Naive thymus-derived CD4-positive, alpha-beta T cell (primary cell): ENCODE measurements around the gene PSD2. TPM values are rescaled to one million over a fixed set of nuclear protein-coding genes. Genes with fewer than 3 reads are reported as not detected.

Experiments
- ATAC-seq: fragments of 150-1000 bp; cut with Tn5 transposase; 2 replicates; pipeline ENCODE4 v1.10.0; 2021; ENCODE audit warnings: mild to moderate bottlenecking, moderate library complexity
- CTCF ChIA-PET: fragments of 350-600 bp; sonication (Branson Sonifier 250); formaldehyde crosslinking; loops from one replicate; lab custom pipeline; 2021; ENCODE audit warnings: antibody characterized with exemption; lab: Charles Lee
- POLR2A ChIA-PET: fragments of 350-600 bp; sonication (Branson Sonifier 250); formaldehyde crosslinking; loops from one replicate; lab custom pipeline; 2021; ENCODE audit warnings: antibody characterized with exemption, inconsistent platforms; lab: Charles Lee
- DNase-seq, 9 donors: peaks; one replicate each; pipeline versions ENCODE4 v3.0.0 to v3.0.0-alpha.2; 2020 to 2022; ENCODE audit warnings: mixed read lengths in 1 of 9
- H3K27ac ChIP-seq: one replicate; pipeline ENCODE4 v1.7.0; 2013; ENCODE audit warnings: mild to moderate bottlenecking, low read depth, low read length, moderate library complexity
- H3K27me3 ChIP-seq, 2 donors: one replicate each; pipeline ENCODE4 v1.7.0; 2013; ENCODE audit warnings: low read length in 2 of 2, mild to moderate bottlenecking in 2 of 2, moderate library complexity in 2 of 2; ENCODE audit not compliant: control insufficient read depth in 2 of 2, insufficient read depth in 2 of 2
- H3K36me3 ChIP-seq, 3 experiments: 1 replicate in 2 of 3; 2 replicates in 1 of 3; pipeline ENCODE4 v1.7.0; 2013; ENCODE audit warnings: low read length in 3 of 3, mild to moderate bottlenecking in 3 of 3, moderate library complexity in 1 of 3; ENCODE audit not compliant: insufficient read depth in 3 of 3, control insufficient read depth in 2 of 3
- H3K4me1 ChIP-seq, 2 donors: one replicate each; pipeline ENCODE4 v1.7.0; 2013; ENCODE audit warnings: low read length in 2 of 2, mild to moderate bottlenecking in 2 of 2, moderate library complexity in 1 of 2; ENCODE audit not compliant: control insufficient read depth in 2 of 2, insufficient read depth in 2 of 2
- H3K4me3 ChIP-seq: 2 replicates; pipeline ENCODE4 v1.7.0; 2013; ENCODE audit warnings: mild to moderate bottlenecking, low read length
- H3K9me3 ChIP-seq, 3 experiments: 1 replicate in 2 of 3; 2 replicates in 1 of 3; pipeline ENCODE4 v1.7.0; 2013; ENCODE audit warnings: low read length in 3 of 3; ENCODE audit not compliant: control insufficient read depth in 2 of 3
- H3K27ac Mint-ChIP-seq, 9 donors: one replicate each; pipeline ENCODE4 v1.8.0; 2020 to 2022; ENCODE audit warnings: mixed read lengths in 9 of 9, mild to moderate bottlenecking in 8 of 9, moderate library complexity in 5 of 9, inconsistent platforms in 2 of 9
- H3K27me3 Mint-ChIP-seq, 5 donors: one replicate each; pipeline ENCODE4 v1.8.0; 2021 to 2022; ENCODE audit warnings: mixed read lengths in 5 of 5, mild to moderate bottlenecking in 1 of 5
- H3K36me3 Mint-ChIP-seq, 5 donors: one replicate each; pipeline ENCODE4 v1.8.0; 2020 to 2022; ENCODE audit warnings: mixed read lengths in 5 of 5, mild to moderate bottlenecking in 3 of 5, inconsistent platforms in 1 of 5
- H3K4me1 Mint-ChIP-seq, 7 donors: one replicate each; pipeline ENCODE4 v1.8.0; 2020 to 2022; ENCODE audit warnings: mixed read lengths in 7 of 7, mild to moderate bottlenecking in 3 of 7, inconsistent platforms in 1 of 7
- H3K4me3 Mint-ChIP-seq, 10 donors: one replicate each; pipeline ENCODE4 v1.8.0; 2020 to 2022; ENCODE audit warnings: mild to moderate bottlenecking in 10 of 10, mixed read lengths in 10 of 10, moderate library complexity in 6 of 10, inconsistent platforms in 2 of 10
- H3K9me3 Mint-ChIP-seq, 11 donors: one replicate each; pipeline ENCODE4 v1.8.0; 2020 to 2022; ENCODE audit warnings: mixed read lengths in 11 of 11, mild to moderate bottlenecking in 4 of 11, inconsistent platforms in 1 of 11, moderate library complexity in 1 of 11
- intact Hi-C, 2 donors: fragments of 100-400 bp; cut with micrococcal nuclease; formaldehyde crosslinking; loops; one replicate each; pipeline ENCODE4 v1.15.1; 2023
- polyA plus RNA-seq, 2 donors: library from polyadenylated mRNA; unstranded; fragments of 300-500 nt; fragmentation: Illumina TruSeq; gene quantifications; one replicate each; pipeline ENCODE4 v1.2.3, GENCODE V29; 2021
- total RNA-seq, 6 experiments: library from RNA in 5 of 6; stranded (reverse) in 5 of 6; gene quantifications; 1 replicate in 5 of 6; 2 replicates in 1 of 6; pipeline ENCODE4 v1.2.3 and lab custom pipeline; 2021 to 2026

Gene PSD2
- total and polyA plus RNA-seq, 7 experiments from 2014 or later = 0.05 to 0.42 TPM; not detected in 5

- Mint-ChIP-seq H3K27me3 (peaks cover 2 to 34% (median 10%) of the 10 kb centered on the region in 5 donors), H3K27ac (peak overlapping the region in 1 of 9 donors; percentile 43), H3K4me1 (peaks cover 0 to 12% (median 5%) of the 10 kb centered on the region in 7 donors), H3K9me3 (no peaks in the 10 kb centered on the region), H3K4me3 (no peak overlapping the region), H3K36me3 (no peaks in the 10 kb centered on the region)
- ChIA-PET CTCF (interaction anchor here (0.6 to 3.8 kb wide), 4 partner anchors 15 to 814 kb away, joined by 3 to 51 read pairs (median 4); no protein-coding TSS in a partner anchor), POLR2A (no interaction called here)
- Histone ChIP-seq H3K36me3 (no peaks in the 10 kb centered on the region), H3K27ac (no peak overlapping the region), H3K27me3 (peaks cover 3 to 8% of the 10 kb centered on the region in 2 donors), H3K4me1 (peaks cover 4 to 8% of the 10 kb centered on the region in 2 donors), H3K4me3 (no peak overlapping the region), H3K9me3 (no peaks in the 10 kb centered on the region)
- DNase-seq (no peak), ATAC-seq (no peak)
- intact Hi-C loops = no loop called here
These were observed 26.7 kb upstream of the PSD2 start for GRCh38 chr5:139768807-139769465.

- no peaks in the 10 kb centered on the region for H3K36me3 Mint-ChIP-seq
- no peak overlapping the region for H3K4me3 Mint-ChIP-seq
- Histone ChIP-seq H3K9me3 (no peaks in the 10 kb centered on the region), H3K27me3 (peaks cover 3 to 8% of the 10 kb centered on the region in 2 donors), H3K4me3 (no peak overlapping the region), H3K4me1 (peaks cover 4% of the 10 kb centered on the region in 2 donors), H3K27ac (no peak overlapping the region), H3K36me3 (no peaks in the 10 kb centered on the region)
- no peak overlapping the region for H3K27ac Mint-ChIP-seq
- POLR2A ChIA-PET = no interaction called here
- H3K27me3 Mint-ChIP-seq = peaks cover 0 to 35% (median 9%) of the 10 kb centered on the region in 5 donors
- intact Hi-C loops = no loop called here
- ATAC-seq (no peak), DNase-seq (no peak)
- H3K9me3 Mint-ChIP-seq = no peaks in the 10 kb centered on the region
- H3K4me1 Mint-ChIP-seq = peaks cover 0 to 12% (median 7%) of the 10 kb centered on the region in 7 donors
- CTCF ChIA-PET = interaction anchor here (0.8 to 1.5 kb wide), 2 partner anchors 15 to 136 kb away, joined by 3 to 4 read pairs; no protein-coding TSS in a partner anchor
These were observed 26.1 kb upstream of the PSD2 start for GRCh38 chr5:139769477-139769876.

GRCh38 chr5:139770722-139771121 lies 24.9 kb upstream of the PSD2 start:
- H3K9me3 ChIP-seq = no peaks in the 10 kb centered on the region
- intact Hi-C loops = no loop called here

GRCh38 chr5:139772089-139772791 lies 23.4 kb upstream of the PSD2 start:
- no peaks in the 10 kb centered on the region for H3K27me3 ChIP-seq
- H3K4me1 Mint-ChIP-seq = peaks cover 0 to 9% (median 0%) of the 10 kb centered on the region in 7 donors
- intact Hi-C loops = no loop called here
- no peaks in the 10 kb centered on the region for H3K36me3 ChIP-seq
- no peaks in the 10 kb centered on the region for H3K4me1 ChIP-seq
- ATAC-seq (no peak), DNase-seq (no peak)
- no peak overlapping the region for H3K4me3 ChIP-seq
- H3K36me3 Mint-ChIP-seq = no peaks in the 10 kb centered on the region
- ChIA-PET POLR2A (no interaction called here), CTCF (interaction anchor here (0.7 to 0.8 kb wide), 2 partner anchors 12 to 144 kb away, joined by 3 read pairs; no protein-coding TSS in a partner anchor)
- H3K9me3 Mint-ChIP-seq = peaks cover 0 to 2% (median 0%) of the 10 kb centered on the region in 11 donors
- H3K27me3 Mint-ChIP-seq = peaks cover 0 to 30% (median 0%) of the 10 kb centered on the region in 5 donors
- no peak overlapping the region for H3K4me3 Mint-ChIP-seq
- no peak overlapping the region for H3K27ac ChIP-seq
- H3K27ac Mint-ChIP-seq = no peak overlapping the region
- no peaks in the 10 kb centered on the region for H3K9me3 ChIP-seq

More at GRCh38 chr5:139770722-139771121, 24.9 kb upstream of the PSD2 start:
- H3K4me3 Mint-ChIP-seq = no peak overlapping the region
- no peak overlapping the region for H3K27ac ChIP-seq
- H3K27ac Mint-ChIP-seq = no peak overlapping the region
- no peaks in the 10 kb centered on the region for H3K4me1 ChIP-seq
- peaks cover 0 to 2% (median 0%) of the 10 kb centered on the region in 11 donors for H3K9me3 Mint-ChIP-seq
- ChIA-PET CTCF (interaction anchor here (0.7 to 1.4 kb wide), 3 partner anchors 16 to 505 kb away, joined by 3 to 4 read pairs (median 3); no protein-coding TSS in a partner anchor), POLR2A (no interaction called here)
- no peak for DNase-seq
- no peak overlapping the region for H3K4me3 ChIP-seq
- no peak for ATAC-seq
- H3K36me3 Mint-ChIP-seq = no peaks in the 10 kb centered on the region
- H3K27me3 Mint-ChIP-seq = peaks cover 0 to 30% (median 0%) of the 10 kb centered on the region in 5 donors
- H3K4me1 Mint-ChIP-seq = peaks cover 0 to 13% (median 4%) of the 10 kb centered on the region in 7 donors
- H3K36me3 ChIP-seq = no peaks in the 10 kb centered on the region
- H3K27me3 ChIP-seq = no peaks in the 10 kb centered on the region

- no peak overlapping the region for H3K4me3 Mint-ChIP-seq
- no peaks in the 10 kb centered on the region for H3K9me3 ChIP-seq
- ChIA-PET POLR2A (interaction anchor here (0.9 kb wide), 1 partner anchor 137 kb away, joined by 3 read pairs; no protein-coding TSS in a partner anchor), CTCF (interaction anchor here (0.7 to 0.8 kb wide), 2 partner anchors 13 to 144 kb away, joined by 3 read pairs; no protein-coding TSS in a partner anchor)
- no peaks in the 10 kb centered on the region for H3K36me3 ChIP-seq
- H3K27me3 Mint-ChIP-seq = peaks cover 0 to 32% (median 0%) of the 10 kb centered on the region in 5 donors
- H3K4me1 Mint-ChIP-seq = peaks cover 0 to 9% (median 0%) of the 10 kb centered on the region in 7 donors
- H3K9me3 Mint-ChIP-seq = peaks cover 0 to 2% (median 0%) of the 10 kb centered on the region in 11 donors
- no peak overlapping the region for H3K27ac Mint-ChIP-seq
- H3K4me1 ChIP-seq = no peaks in the 10 kb centered on the region
- no peak overlapping the region for H3K27ac ChIP-seq
- H3K36me3 Mint-ChIP-seq = no peaks in the 10 kb centered on the region
- H3K4me3 ChIP-seq = no peak overlapping the region
- DNase-seq = no peak
- H3K27me3 ChIP-seq = no peaks in the 10 kb centered on the region
- intact Hi-C loops = no loop called here
- ATAC-seq = no peak
These were observed 22.5 kb upstream of the PSD2 start for GRCh38 chr5:139772927-139773690.
